Endodermal cell (in vitro differentiated cells): ENCODE measurements around the gene GALNT2. TPM values are rescaled to one million over a fixed set of nuclear protein-coding genes. Genes with fewer than 3 reads are reported as not detected.

ENCODE experiments used
- DNase-seq: peaks from one replicate; pipeline ENCODE4 v3.0.0-alpha.2; 2017
- H3K27ac ChIP-seq: 2 replicates; pipeline ENCODE4 v1.5.1; 2013; ENCODE audit warnings: mild to moderate bottlenecking, low read depth, low read length, moderate library complexity
- H3K27me3 ChIP-seq: 2 replicates; pipeline ENCODE4 v1.6.1; 2013; ENCODE audit warnings: mild to moderate bottlenecking, low read length, moderate library complexity; ENCODE audit not compliant: insufficient read depth, control insufficient read depth, poor library complexity, severe bottlenecking
- H3K36me3 ChIP-seq: 2 replicates; pipeline ENCODE4 v1.7.0; 2013; ENCODE audit warnings: mild to moderate bottlenecking, low read length, moderate library complexity; ENCODE audit not compliant: control insufficient read depth, insufficient read depth
- H3K4me1 ChIP-seq: one replicate; pipeline ENCODE4 v1.7.0; 2013; ENCODE audit warnings: low read length; ENCODE audit not compliant: control insufficient read depth, insufficient read depth
- H3K4me3 ChIP-seq: 2 replicates; pipeline ENCODE4 v1.5.1; 2013; ENCODE audit warnings: mild to moderate bottlenecking, low read length, moderate library complexity
- H3K9ac ChIP-seq: 2 replicates; pipeline ENCODE4 v1.6.1; 2013; ENCODE audit warnings: mild to moderate bottlenecking, low read length, moderate library complexity; ENCODE audit not compliant: poor library complexity, severe bottlenecking; ENCODE audit errors: extremely low read depth
- H3K9me3 ChIP-seq: 2 replicates; pipeline ENCODE4 v1.6.1; 2013; ENCODE audit warnings: mild to moderate bottlenecking, low read length, moderate library complexity; ENCODE audit not compliant: control insufficient read depth
- H3K27ac Mint-ChIP-seq: 2 replicates; pipeline ENCODE4 v1.8.0; 2020; ENCODE audit warnings: mixed read lengths
- H3K27me3 Mint-ChIP-seq: 2 replicates; pipeline ENCODE4 v1.8.0; 2021; ENCODE audit warnings: mild to moderate bottlenecking, mixed read lengths; ENCODE audit not compliant: insufficient read depth
- H3K36me3 Mint-ChIP-seq: 2 replicates; pipeline ENCODE4 v1.8.0; 2020; ENCODE audit warnings: low read depth, mixed read lengths
- H3K4me1 Mint-ChIP-seq: 2 replicates; pipeline ENCODE4 v1.8.0; 2020; ENCODE audit warnings: mixed read lengths
- H3K4me3 Mint-ChIP-seq: 2 replicates; pipeline ENCODE4 v1.8.0; 2020; ENCODE audit warnings: mild to moderate bottlenecking, moderate library complexity, mixed read lengths
- H3K9me3 Mint-ChIP-seq: 2 replicates; pipeline ENCODE4 v1.8.0; 2020; ENCODE audit warnings: mild to moderate bottlenecking, mixed read lengths
- WGBS, 2 experiments: methylation state at CpG; one replicate each; pipeline versions ENCODE4 v1.1.5 to v1.1.7; 2013; ENCODE audit warnings: missing lambda C conversion rate in 2 of 2, mixed read lengths in 1 of 2; ENCODE audit not compliant: insufficient coverage in 1 of 2, insufficient read length in 1 of 2; 5-methylcytosine and 5-hydroxymethylcytosine counted together
- total RNA-seq, 2 donors: library from RNA; stranded (reverse); fragmentation: NEBNext Ultra II Directional in 1 of 2; extraction: Animal tissue kit (Norgen Biotek cat#: 25700) in 1 of 2; gene quantifications; 2 replicates in 1 of 2; 3 replicates in 1 of 2; pipeline ENCODE4 v1.2.1, GENCODE V29; 2021
- TF ChIP-seq, protein P1 (sequence below): fragments of 200-600 bp; sonication (generic); conservative IDR thresholded peaks from 2 replicates; pipeline ENCODE4 v1.5.0; 2021; ENCODE audit warnings: antibody characterized with exemption, mild to moderate bottlenecking

GALNT2 gene
- total RNA-seq, 2 donors from 2014 or later, result 41.6 to 63.5 TPM

DNA sequence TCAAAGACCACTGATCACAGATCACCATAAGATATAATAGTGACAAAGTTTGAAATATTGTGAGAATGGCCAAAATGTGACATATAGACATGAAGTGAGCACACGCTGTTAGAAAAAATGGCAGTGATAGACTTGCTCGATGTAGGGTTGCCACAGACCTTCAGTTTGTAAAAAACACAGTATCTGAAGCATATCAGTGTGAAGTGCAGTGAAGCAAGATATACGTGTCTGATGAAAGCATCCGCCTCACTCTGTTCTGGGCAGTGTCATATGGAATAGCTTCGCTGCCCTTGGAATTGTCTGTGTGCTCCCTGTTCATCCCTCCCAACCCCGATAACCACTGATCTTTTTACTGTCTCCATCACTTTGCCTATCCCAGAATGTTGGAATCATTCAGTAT is 50.7 kb downstream of the GALNT2 start:
- no peak overlapping the region for H3K4me3 ChIP-seq
- no peaks in the 10 kb centered on the region for H3K36me3 ChIP-seq
- H3K27me3 ChIP-seq, result peaks cover 68% of the 10 kb centered on the region
- WGBS, 2 experiments, result 94 to 95% methylated on average over 5 to 6 of the region's 6 CpGs
- no peak overlapping the region for H3K27ac ChIP-seq
- H3K4me1 ChIP-seq, result peaks cover 2% of the 10 kb centered on the region
- Mint-ChIP-seq H3K4me1 (peaks cover 27% of the 10 kb centered on the region), H3K27me3 (peaks cover 81% of the 10 kb centered on the region), H3K9me3 (no peaks in the 10 kb centered on the region), H3K36me3 (peaks cover 10% of the 10 kb centered on the region), H3K27ac (no peak overlapping the region), H3K4me3 (no peak overlapping the region)
- H3K9me3 ChIP-seq, result no peaks in the 10 kb centered on the region
- no peak for DNase-seq
- no peak overlapping the region for H3K9ac ChIP-seq
- TF ChIP-seq, protein P1, sequence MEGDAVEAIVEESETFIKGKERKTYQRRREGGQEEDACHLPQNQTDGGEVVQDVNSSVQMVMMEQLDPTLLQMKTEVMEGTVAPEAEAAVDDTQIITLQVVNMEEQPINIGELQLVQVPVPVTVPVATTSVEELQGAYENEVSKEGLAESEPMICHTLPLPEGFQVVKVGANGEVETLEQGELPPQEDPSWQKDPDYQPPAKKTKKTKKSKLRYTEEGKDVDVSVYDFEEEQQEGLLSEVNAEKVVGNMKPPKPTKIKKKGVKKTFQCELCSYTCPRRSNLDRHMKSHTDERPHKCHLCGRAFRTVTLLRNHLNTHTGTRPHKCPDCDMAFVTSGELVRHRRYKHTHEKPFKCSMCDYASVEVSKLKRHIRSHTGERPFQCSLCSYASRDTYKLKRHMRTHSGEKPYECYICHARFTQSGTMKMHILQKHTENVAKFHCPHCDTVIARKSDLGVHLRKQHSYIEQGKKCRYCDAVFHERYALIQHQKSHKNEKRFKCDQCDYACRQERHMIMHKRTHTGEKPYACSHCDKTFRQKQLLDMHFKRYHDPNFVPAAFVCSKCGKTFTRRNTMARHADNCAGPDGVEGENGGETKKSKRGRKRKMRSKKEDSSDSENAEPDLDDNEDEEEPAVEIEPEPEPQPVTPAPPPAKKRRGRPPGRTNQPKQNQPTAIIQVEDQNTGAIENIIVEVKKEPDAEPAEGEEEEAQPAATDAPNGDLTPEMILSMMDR, result no peak

DNA sequence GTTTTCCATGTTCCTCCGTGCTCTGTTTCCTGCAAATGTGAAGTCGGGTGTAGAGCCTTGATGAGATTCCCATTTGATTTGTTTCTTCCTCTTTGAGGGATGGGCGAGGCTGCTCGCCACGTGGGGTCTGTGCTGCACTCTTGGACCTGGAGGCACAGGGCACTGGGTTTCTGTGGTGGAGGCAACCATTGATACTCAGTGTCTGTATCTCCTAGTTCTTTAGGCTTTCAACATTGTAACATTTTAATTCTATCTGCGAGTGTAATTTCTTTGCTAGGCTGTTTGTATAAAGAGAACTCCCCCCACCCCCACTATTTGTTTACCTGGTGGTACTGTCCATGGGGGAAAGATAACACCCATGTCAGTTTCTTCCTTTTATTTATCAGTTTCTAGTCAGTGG is 52.3 kb downstream of the GALNT2 start:
- H3K4me3 ChIP-seq, result no peak overlapping the region
- H3K9me3 Mint-ChIP-seq, result no peaks in the 10 kb centered on the region
- no peak overlapping the region for H3K27ac Mint-ChIP-seq
- WGBS, 2 experiments, result 82 to 84% methylated on average over 4 to 6 of the region's 6 CpGs
- no peaks in the 10 kb centered on the region for H3K9me3 ChIP-seq
- H3K4me1 Mint-ChIP-seq, result peaks cover 15% of the 10 kb centered on the region
- no peaks in the 10 kb centered on the region for H3K36me3 ChIP-seq
- no peak overlapping the region for H3K4me3 Mint-ChIP-seq
- peaks cover 2% of the 10 kb centered on the region for H3K4me1 ChIP-seq
- peaks cover 71% of the 10 kb centered on the region for H3K27me3 Mint-ChIP-seq
- H3K36me3 Mint-ChIP-seq, result peaks cover 8% of the 10 kb centered on the region
- DNase-seq, result no peak
- TF ChIP-seq, protein P1, result no peak
- no peak overlapping the region for H3K9ac ChIP-seq
- peaks cover 52% of the 10 kb centered on the region for H3K27me3 ChIP-seq
- no peak overlapping the region for H3K27ac ChIP-seq

DNA sequence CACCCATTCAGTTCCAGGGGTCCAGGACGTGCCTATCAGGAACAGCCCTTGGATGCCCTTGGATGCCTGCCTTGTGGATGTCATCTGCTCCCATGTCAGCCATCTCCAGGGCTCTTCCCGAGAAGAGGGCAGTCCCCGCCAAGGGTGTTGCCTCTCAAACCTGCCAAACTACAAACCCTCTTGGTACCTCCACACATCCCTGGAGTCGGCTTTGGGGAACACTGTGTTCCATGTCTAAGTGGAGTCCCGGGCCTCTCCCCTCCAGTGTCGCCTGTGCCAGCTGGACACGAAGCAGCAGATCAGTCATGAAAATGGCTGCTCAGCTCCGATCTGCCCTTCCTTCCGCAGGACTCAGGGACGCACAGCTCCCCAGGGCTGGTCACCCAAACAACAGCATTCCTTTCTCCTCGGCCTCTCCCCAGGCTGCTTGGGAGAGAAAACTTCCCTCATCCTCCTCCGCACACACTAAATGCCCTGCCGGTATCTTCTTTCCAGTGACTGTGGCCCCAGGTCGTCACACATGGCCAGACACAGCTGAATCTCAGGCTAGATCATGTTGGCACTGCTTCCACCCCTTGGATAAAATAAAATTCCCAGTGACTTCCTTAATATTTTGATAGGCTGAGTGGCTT is 53.4 kb downstream of the GALNT2 start:
- Mint-ChIP-seq H3K27ac (no peak overlapping the region), H3K9me3 (no peaks in the 10 kb centered on the region), H3K27me3 (peaks cover 68% of the 10 kb centered on the region), H3K4me1 (peaks cover 15% of the 10 kb centered on the region), H3K4me3 (no peak overlapping the region), H3K36me3 (peaks cover 5% of the 10 kb centered on the region)
- Histone ChIP-seq H3K36me3 (no peaks in the 10 kb centered on the region), H3K9ac (no peak overlapping the region), H3K9me3 (no peaks in the 10 kb centered on the region), H3K4me3 (no peak overlapping the region), H3K27me3 (peaks cover 47% of the 10 kb centered on the region), H3K27ac (no peak overlapping the region), H3K4me1 (peaks cover 2% of the 10 kb centered on the region)
- no peak for DNase-seq
- TF ChIP-seq, protein P1, result no peak
- 92 to 97% methylated on average over 11 to 14 of the region's 14 CpGs for WGBS, 2 experiments
